Esophagus muscularis mucosa (tissue), 4 donors: ENCODE data around the gene CBY1.

ENCODE experiments used
- EP300 ChIP-seq: sonication (generic); formaldehyde crosslinking; IDR thresholded peaks from one replicate; pipeline ENCODE4 v1.6.1; 2017; ENCODE audit warnings: antibody characterized with exemption
- POLR2A ChIP-seq: fragments of 450-650 bp; IDR thresholded peaks from one replicate; pipeline ENCODE4 v1.6.1; 2017; ENCODE audit warnings: antibody characterized with exemption, moderate library complexity, mild to moderate bottlenecking, low read depth
- POLR2AphosphoS5 ChIP-seq, 2 donors: sonication (generic); formaldehyde crosslinking; IDR thresholded peaks; one replicate each; pipeline ENCODE4 v1.6.1; 2017; ENCODE audit warnings: antibody characterized with exemption in 2 of 2
- TF ChIP-seq, protein P1 (sequence below), 3 experiments: fragments of 200-600 bp in 2 of 3; fragments of 450-650 bp in 1 of 3; sonication (generic) in 2 of 3; IDR thresholded peaks; one replicate each; pipeline ENCODE4 v1.5.1; 2017 to 2019; ENCODE audit warnings: antibody characterized with exemption in 3 of 3, mild to moderate bottlenecking in 2 of 3, moderate library complexity in 1 of 3

DNA sequence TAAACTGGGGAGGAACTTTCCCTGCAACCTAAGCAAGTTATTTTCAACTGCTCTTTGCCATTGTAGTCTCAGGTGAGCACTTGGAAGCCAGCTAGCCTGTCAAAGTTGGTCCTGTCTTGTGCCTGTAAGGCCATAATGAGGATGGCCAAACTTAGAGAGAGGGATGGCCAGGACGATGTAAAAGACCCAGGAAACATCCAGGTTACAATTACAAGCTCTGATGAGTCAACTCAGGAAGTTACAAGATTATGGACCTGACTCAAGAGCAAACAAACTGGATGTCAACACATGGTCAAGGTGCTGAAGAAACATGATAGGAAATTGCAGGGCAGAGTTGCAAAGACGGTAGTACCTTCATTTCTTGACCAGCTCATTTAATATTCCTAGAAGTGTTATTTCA, 50.9 kb downstream of the CBY1 start:
- no peak for TF ChIP-seq EP300
- TF ChIP-seq, protein P1, sequence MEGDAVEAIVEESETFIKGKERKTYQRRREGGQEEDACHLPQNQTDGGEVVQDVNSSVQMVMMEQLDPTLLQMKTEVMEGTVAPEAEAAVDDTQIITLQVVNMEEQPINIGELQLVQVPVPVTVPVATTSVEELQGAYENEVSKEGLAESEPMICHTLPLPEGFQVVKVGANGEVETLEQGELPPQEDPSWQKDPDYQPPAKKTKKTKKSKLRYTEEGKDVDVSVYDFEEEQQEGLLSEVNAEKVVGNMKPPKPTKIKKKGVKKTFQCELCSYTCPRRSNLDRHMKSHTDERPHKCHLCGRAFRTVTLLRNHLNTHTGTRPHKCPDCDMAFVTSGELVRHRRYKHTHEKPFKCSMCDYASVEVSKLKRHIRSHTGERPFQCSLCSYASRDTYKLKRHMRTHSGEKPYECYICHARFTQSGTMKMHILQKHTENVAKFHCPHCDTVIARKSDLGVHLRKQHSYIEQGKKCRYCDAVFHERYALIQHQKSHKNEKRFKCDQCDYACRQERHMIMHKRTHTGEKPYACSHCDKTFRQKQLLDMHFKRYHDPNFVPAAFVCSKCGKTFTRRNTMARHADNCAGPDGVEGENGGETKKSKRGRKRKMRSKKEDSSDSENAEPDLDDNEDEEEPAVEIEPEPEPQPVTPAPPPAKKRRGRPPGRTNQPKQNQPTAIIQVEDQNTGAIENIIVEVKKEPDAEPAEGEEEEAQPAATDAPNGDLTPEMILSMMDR (IDR thresholded peaks at IDR 0.05), result no peak
- TF ChIP-seq POLR2A, result no peak
- TF ChIP-seq POLR2AphosphoS5 (IDR thresholded peaks at IDR 0.05), result no peak
